Vagina (tissue), 2 donors: ENCODE measurements around the gene ATL1.

ENCODE experiments used
- CTCF ChIP-seq, 3 experiments: fragments of 450-650 bp in 2 of 3; fragments of 200-600 bp in 1 of 3; sonication (generic) in 1 of 3; IDR thresholded peaks; one replicate each; pipeline ENCODE4 v1.5.1; 2017 to 2019; ENCODE audit warnings: antibody characterized with exemption in 3 of 3, mild to moderate bottlenecking in 2 of 3, moderate library complexity in 2 of 3
- POLR2A ChIP-seq, 2 donors: fragments of 450-650 bp; IDR thresholded peaks; one replicate each; pipeline ENCODE4 v1.6.1; 2017; ENCODE audit warnings: antibody characterized with exemption in 2 of 2, mild to moderate bottlenecking in 2 of 2, moderate library complexity in 2 of 2

DNA sequence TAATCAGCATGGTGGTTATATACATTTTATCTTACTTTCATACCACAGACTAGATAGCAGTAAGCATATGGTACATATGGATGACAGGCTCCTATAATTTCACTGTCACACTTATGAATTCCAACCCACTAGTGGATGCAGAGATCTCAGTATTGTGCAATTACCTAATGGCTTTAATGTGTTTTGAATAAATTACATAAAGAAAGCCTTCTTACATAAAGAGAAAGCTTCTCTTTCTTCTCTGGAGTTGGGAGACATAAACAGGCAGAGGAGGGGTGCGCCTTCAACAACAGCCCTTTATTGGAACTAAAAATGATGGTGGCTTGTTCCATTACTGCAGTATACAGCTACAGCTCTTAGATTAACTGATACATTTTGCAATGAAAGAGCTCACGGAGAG, 55.6 kb downstream of the ATL1 start:
- no peak for TF ChIP-seq POLR2A (IDR thresholded peaks at IDR 0.05)
- no peak for TF ChIP-seq CTCF (IDR thresholded peaks at IDR 0.05)
